Loucy (cell line): ENCODE results near the gene CRYBB3.

Source experiments
- H2AFZ ChIP-seq: fragments of 200-600 bp; sonication (generic); 2 replicates; pipeline ENCODE4 v1.6.0; 2016; ENCODE audit warnings: antibody characterized with exemption, mild to moderate bottlenecking, low read length, moderate library complexity
- H3F3A ChIP-seq: fragments of 200-600 bp; 2 replicates; pipeline ENCODE4 v1.6.0; 2016; ENCODE audit warnings: antibody characterized with exemption, low read depth, mild to moderate bottlenecking
- H3K27me3 ChIP-seq: fragments of 200-600 bp; sonication (generic); 2 replicates; pipeline ENCODE4 v1.6.1; 2014; ENCODE audit warnings: low read length, mild to moderate bottlenecking; ENCODE audit not compliant: insufficient read depth, poor library complexity, severe bottlenecking
- H3K36me3 ChIP-seq: fragments of 200-600 bp; sonication (generic); 2 replicates; pipeline ENCODE4 v1.6.1; 2016; ENCODE audit warnings: low read length; ENCODE audit not compliant: insufficient read depth
- H3K4me1 ChIP-seq: fragments of 200-600 bp; sonication (generic); 2 replicates; pipeline ENCODE4 v1.5.1; 2014; ENCODE audit warnings: low read length, mild to moderate bottlenecking; ENCODE audit not compliant: insufficient read depth, poor library complexity, severe bottlenecking
- H3K4me2 ChIP-seq: fragments of 200-600 bp; sonication (generic); 2 replicates; pipeline ENCODE4 v1.6.0; 2014; ENCODE audit warnings: antibody characterized with exemption, low read length, low read depth, mild to moderate bottlenecking; ENCODE audit not compliant: poor library complexity, severe bottlenecking
- H3K4me3 ChIP-seq: fragments of 200-600 bp; sonication (generic); 2 replicates; pipeline ENCODE4 v1.5.1; 2014; ENCODE audit warnings: low read length, mild to moderate bottlenecking, mixed read lengths; ENCODE audit not compliant: poor library complexity, severe bottlenecking
- H3K79me2 ChIP-seq: fragments of 200-600 bp; sonication (generic); 2 replicates; pipeline ENCODE4 v1.6.1; 2014; ENCODE audit warnings: low read length; ENCODE audit not compliant: insufficient read depth
- H3K9ac ChIP-seq: fragments of 200-600 bp; sonication (generic); 2 replicates; pipeline ENCODE4 v1.6.0; 2014; ENCODE audit warnings: mild to moderate bottlenecking, low read depth, low read length, moderate library complexity; ENCODE audit not compliant: poor library complexity, severe bottlenecking
- H3K9me2 ChIP-seq: fragments of 200-600 bp; sonication (generic); replicated peaks from 2 replicates; pipeline ENCODE4 v1.6.1; 2016; ENCODE audit warnings: low read depth, low read length, mixed read lengths
- H3K9me3 ChIP-seq: fragments of 200-600 bp; sonication (generic); 2 replicates; pipeline ENCODE4 v1.6.1; 2014; ENCODE audit warnings: mild to moderate bottlenecking, antibody characterized with exemption, low read length, low read depth; ENCODE audit not compliant: insufficient read depth
- H4K20me1 ChIP-seq: fragments of 200-600 bp; sonication (generic); 2 replicates; pipeline ENCODE4 v1.6.0; 2014; ENCODE audit warnings: antibody characterized with exemption, low read length, mild to moderate bottlenecking; ENCODE audit not compliant: insufficient read depth, poor library complexity, severe bottlenecking
- CTCF ChIP-seq: fragments of 200-600 bp; sonication (generic); conservative IDR thresholded peaks from 2 replicates; pipeline ENCODE4 v1.5.1; 2014; ENCODE audit warnings: mild to moderate bottlenecking, antibody characterized with exemption, low read length
- EZH2phosphoT487 ChIP-seq: fragments of 200-600 bp; IDR thresholded peaks from 2 replicates; pipeline ENCODE4 v1.6.1; 2018; ENCODE audit warnings: antibody characterized with exemption, mild to moderate bottlenecking, moderate library complexity, borderline replicate concordance

CRYBB3 gene

GRCh38 chr22:25212337-25212736 is 12.7 kb downstream of the CRYBB3 start:
- TF ChIP-seq EZH2phosphoT487 (no peak), CTCF (no peak)
- Histone ChIP-seq H3K9me3 (no peaks in the 10 kb centered on the region), H3K9me2 (no peaks in the 10 kb centered on the region), H3K9ac (no peak overlapping the region), H3K4me1 (no peaks in the 10 kb centered on the region), H3K79me2 (no peaks in the 10 kb centered on the region), H3K36me3 (no peaks in the 10 kb centered on the region), H3F3A (no peaks in the 10 kb centered on the region), H3K27me3 (no peaks in the 10 kb centered on the region), H4K20me1 (no peaks in the 10 kb centered on the region), H3K4me2 (no peak overlapping the region), H3K4me3 (no peak overlapping the region), H2AFZ (no peak overlapping the region)

GRCh38 chr22:25213221-25213620 is 13.6 kb downstream of the CRYBB3 start:
- H3K27me3 ChIP-seq: no peaks in the 10 kb centered on the region
- TF ChIP-seq CTCF: no peak
- TF ChIP-seq EZH2phosphoT487: no peak
- H3K9ac ChIP-seq: no peak overlapping the region
- H3F3A ChIP-seq: no peaks in the 10 kb centered on the region
- no peaks in the 10 kb centered on the region for H3K9me3 ChIP-seq
- H3K79me2 ChIP-seq: no peaks in the 10 kb centered on the region
- no peak overlapping the region for H3K4me2 ChIP-seq
- H3K4me3 ChIP-seq: no peak overlapping the region
- no peaks in the 10 kb centered on the region for H3K36me3 ChIP-seq
- no peaks in the 10 kb centered on the region for H4K20me1 ChIP-seq
- H3K4me1 ChIP-seq: no peaks in the 10 kb centered on the region
- H2AFZ ChIP-seq: no peak overlapping the region
- no peaks in the 10 kb centered on the region for H3K9me2 ChIP-seq

GRCh38 chr22:25216230-25216629 is 16.6 kb downstream of the CRYBB3 start:
- Histone ChIP-seq H3K9ac (no peak overlapping the region), H3K9me2 (no peaks in the 10 kb centered on the region), H3K9me3 (no peaks in the 10 kb centered on the region), H3K4me1 (no peaks in the 10 kb centered on the region), H4K20me1 (no peaks in the 10 kb centered on the region), H3K27me3 (no peaks in the 10 kb centered on the region), H3K79me2 (no peaks in the 10 kb centered on the region), H3K4me3 (no peak overlapping the region), H3K4me2 (no peak overlapping the region), H2AFZ (no peak overlapping the region), H3K36me3 (no peaks in the 10 kb centered on the region), H3F3A (no peaks in the 10 kb centered on the region)
- no peak for TF ChIP-seq CTCF
- no peak for TF ChIP-seq EZH2phosphoT487
